HK-2 (cell line): Measurements from ENCODE around the gene CCDC106.

Experiments used
- DNase-seq: peaks from one replicate; pipeline ENCODE4 v3.0.0-alpha.2; 2018; ENCODE audit not compliant: unreplicated experiment

Gene CCDC106

GRCh38 chr19:55668603-55669348 is 20.8 kb downstream of the CCDC106 start:
- no peak for DNase-seq

GRCh38 chr19:55669418-55670279 is 21.6 kb downstream of the CCDC106 start:
- no peak for DNase-seq

- no peak for DNase-seq
Measured at GRCh38 chr19:55670280-55671053, 22.5 kb downstream of the CCDC106 start.

- DNase-seq: no peak
Measured at GRCh38 chr19:55671054-55671378, 23.0 kb downstream of the CCDC106 start.

DNA sequence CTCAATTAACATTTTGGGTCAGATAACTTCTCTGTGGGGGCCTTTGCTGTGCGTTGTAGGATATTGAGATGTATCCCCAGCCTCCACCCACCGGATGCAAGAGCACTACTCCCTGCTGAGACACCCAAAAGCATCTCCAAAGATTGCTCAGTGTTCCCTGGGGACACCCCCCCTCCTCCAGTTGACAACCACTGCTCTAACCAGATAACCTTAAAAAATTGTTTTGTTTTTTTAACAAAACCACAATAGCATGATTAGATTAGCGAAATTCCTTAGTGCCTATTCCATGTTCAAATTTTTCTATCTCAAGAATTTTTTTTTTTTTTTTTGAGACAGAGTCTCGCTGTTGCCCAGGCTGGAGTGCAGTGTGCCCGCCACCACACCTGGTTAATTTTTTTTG is 24.4 kb downstream of the CCDC106 start:
- DNase-seq: no peak

DNA sequence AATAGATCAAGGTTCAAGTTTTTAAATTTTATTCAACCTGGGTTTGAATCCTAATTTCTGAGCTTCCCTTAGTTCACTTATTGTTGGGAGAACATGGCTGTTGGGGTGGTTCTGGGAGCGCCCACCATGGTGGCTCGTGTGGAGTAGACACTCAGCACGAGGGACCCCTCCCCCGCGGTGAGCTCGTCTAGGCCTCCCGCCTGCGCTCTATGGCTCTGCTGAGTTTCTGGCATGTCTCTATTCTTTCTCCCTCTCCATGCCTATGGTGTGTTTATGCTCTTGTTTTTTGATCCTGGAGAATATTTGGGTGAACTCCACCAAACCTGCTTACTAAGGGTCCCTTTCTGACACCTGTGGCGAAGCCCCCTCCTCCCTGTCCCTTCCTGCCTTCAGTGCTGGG is 25.5 kb downstream of the CCDC106 start:
- DNase-seq: no peak

- DNase-seq: no peak
Measured at GRCh38 chr19:55673889-55674288, 25.9 kb downstream of the CCDC106 start.

DNA sequence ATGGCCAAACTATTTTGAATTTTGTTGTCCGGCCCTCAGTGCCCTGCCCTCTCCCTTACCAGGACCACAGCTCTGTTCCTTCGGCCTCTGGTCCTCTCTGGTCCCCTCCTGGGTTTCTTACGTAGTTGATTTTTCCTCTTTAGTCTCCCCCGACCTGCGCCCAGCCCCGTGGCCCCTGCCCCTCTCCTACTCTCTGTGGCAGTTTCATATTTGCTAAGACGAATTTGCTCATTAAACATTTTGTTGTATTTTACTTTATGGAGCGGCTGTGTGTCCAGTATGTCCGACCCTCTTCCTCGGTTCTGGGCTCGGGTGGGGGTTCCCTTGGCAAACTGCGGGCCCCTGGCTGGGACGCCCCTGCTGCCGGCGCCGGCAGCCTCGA is 26.4 kb downstream of the CCDC106 start:
- no peak for DNase-seq

- DNase-seq: peak; percentile 99
Measured at GRCh38 chr19:55674841-55675660, 27.0 kb downstream of the CCDC106 start, which contains the start of gene EPN1. TSS of gene EPN1 (plus strand) at chr19:55675226. CDS start at chr19:55678628, 3,402 bp downstream.

DNA sequence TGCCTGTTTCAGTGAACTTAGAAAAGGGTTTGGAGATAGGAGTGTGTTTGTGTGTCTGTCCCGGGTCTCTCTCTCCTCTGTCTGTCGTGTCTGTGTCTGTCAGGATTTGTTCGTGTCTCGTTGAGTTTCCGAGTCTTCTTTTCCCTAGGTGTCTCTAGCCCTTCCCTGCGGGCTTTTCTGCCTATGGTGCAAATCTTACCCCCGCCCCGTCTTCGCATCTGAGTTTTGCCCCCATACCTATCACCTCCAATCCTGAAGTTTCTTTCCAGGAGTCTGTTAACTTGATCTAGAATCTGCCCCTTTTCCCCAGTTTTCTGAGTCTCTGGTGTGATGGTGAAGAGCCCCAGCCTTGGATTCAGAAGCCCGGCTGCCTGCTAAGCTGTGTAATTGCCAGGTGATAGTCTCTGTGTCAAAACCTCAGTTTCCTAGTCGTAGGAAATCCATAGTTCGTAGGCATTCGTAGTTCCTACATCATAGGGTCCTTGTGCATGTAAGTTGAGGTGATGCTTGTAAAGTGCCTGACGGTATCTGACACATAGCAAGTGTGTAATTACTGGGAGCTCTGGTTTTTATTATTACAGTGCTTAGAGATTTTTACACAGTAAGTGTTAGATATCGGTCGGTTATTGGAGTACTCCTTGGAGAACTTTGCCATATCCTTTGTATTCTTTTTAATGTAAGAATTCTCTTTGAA is 27.8 kb downstream of the CCDC106 start:
- DNase-seq: no peak

DNA sequence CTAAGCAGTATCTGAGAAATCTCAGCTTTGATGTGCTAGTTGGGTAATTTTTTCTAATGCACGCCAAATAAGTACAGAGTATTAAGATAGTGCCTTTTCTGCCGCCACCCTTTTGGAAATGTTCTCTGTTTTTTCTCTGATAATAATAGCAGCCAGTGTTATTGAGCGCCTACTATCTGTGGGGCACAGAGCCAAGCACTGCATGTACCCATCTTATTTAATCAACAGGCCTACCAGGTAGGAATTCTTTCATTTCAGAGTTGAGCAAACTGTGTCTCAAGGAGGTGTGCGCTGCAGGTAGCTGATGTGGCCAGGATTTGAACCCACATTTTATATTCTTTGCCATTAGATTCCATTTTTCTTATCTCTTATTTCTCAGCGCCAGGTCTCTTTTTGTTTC is 28.4 kb downstream of the CCDC106 start:
- no peak for DNase-seq

GRCh38 chr19:55676889-55677505 is 29.0 kb downstream of the CCDC106 start:
- DNase-seq: no peak

DNA sequence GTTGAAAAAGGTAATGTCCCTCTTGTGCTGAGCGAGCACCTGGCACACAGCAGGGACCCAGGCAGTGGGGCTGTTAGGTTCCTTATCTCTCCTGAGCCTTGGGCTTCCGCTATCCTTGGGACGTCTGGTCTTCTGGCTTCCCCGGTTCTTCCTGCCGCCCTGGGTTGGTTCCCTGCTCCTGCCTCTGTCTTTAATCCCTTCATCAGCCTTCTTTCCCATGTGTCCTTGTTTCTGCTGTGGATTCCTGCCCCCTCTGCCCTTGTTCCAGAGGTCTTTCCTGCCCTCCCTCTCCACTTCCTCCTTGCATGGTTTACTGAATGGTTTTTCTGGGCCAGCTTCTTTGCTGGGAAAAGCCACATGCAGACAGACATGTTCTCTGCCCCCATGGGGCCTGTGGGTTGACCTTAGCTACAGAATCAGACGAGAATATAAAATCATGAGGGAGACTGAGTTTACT is 29.6 kb downstream of the CCDC106 start:
- DNase-seq: no peak

- DNase-seq: no peak
Measured at GRCh38 chr19:55678121-55678671, 30.2 kb downstream of the CCDC106 start.

DNA sequence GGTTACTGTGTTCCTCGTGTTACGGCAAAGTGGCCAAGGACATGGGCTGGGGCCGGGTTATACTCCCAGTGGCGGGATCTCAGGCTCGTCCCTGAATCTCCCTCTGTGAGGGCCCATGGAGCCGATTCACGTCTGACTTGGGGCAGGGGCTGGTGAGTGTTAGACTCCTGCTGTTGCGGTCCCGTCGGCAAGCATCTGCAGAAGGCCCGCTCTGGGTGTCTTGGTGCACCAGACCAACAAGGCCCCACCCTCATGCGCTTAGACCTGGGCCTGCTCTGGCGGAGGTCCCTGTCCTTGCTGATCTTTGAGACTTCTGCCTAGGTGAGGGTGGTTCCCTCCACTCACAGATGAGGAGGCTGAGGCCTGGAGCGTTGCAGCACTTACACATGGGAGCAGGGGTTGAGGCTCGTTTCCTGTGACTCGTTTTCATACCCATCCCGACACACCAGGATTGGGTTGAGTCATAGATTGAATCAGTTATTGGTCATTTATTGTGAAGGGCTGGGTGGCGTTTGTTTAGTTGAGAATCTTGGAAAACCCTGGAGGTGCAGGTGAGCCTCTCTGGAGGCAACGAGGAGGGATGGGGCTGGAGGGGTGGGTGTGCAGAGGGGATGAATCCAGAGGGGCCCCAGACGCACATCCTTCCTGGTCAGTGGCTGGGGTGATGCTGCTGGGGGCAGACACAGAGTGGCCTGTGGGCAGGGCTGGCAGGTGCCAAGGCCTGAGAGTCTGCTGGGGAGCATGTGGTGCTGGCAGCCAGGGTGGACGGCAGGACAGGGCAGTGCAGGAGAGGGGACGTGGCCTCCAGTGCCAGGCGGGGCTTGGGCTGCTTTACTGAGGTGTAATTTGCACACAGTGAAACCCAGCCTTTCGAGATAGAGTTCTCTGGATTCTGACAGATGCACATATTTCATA is 31.6 kb downstream of the CCDC106 start:
- DNase-seq: peak; percentile 48

DNA sequence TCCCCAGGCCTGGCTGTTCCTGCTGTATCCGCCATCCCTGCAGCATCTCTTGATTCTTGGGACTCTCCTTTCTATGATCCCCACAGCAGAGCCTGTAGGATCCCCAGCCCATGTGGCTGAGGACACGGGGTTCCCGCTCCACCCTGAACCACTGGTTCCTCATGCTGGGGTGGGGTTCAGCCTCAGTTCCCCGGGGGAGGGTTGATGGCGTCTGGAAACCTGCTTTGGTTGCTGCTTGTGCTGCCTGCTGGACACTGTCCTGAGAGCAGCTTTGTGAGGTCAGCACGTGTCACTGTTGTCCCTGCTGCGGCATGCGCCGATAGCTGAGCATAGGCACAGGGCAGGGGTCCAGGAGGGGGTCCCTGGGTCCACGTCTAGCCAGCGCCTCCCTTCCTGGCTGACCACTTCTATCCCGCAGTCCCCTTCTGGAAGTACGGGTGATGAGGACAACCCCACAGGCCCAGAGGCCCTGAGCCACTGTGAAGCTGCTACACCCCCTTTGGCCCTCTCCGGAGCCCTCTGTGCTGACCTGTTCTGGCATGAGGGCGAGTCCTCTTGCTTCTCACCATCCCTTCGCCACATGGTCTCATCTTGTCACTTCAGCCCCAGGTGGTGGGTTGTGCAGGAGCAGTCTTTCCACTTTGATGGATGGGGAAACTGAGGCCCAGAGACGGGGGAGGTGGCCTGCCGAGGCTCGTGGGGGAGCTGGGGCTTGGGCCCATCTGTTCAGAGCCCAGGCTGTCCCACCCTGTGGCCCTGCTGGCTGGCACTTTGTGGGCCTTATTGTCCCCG is 32.5 kb downstream of the CCDC106 start:
- no peak for DNase-seq

DNA sequence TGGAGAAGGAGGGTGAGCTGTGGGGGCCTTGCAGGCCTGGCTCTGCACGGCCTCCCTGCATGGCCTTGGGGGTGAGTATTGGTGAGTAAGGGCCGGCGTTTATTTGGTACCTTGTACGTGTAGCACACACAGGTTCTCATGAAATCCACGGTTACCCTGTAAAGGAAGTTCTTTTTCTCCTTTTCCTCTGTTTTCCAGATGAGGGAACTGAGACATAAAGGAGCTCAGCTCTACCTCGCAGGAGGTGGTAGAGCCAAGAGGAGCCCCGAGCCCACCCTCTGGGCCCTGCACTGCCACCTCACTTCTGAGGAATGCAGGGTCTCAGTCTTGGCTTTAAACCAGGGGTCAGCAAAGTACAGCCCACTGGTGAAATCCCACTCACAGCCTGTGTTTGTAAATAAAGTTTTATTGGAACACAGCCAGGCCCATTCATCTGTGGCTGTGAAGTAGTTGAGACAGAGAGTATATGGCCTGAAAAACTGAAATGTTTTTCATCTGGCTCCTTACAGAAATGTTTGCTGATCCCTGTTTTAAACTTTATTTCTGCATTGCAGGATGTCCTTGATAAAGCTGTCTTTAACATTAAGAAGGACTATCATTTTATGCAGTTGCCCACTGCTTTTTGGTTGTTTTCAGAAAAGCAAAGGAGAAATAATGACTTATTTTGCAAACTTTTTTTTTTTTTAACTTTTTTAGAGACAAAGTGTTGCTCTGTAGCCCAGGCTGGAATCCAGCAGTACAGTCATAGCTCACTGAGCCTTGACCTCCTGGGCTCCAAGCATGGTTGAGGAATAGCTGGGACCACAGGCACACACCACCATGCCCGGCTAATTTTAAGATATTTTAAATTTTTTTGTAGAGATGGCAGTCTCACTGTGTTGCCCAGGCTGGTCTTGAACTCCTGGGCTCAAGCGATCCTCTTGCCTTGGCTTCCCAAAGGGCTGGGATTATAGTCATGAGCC is 33.4 kb downstream of the CCDC106 start:
- no peak for DNase-seq
